AG20443 (cell line): ENCODE results near the gene XRCC1.
"Not testable (repeated sequence)": the region's sequence is repeated elsewhere in the genome, so short reads cannot be mapped to it uniquely, and the experiment has no call there.

ENCODE experiments used
- DNase-seq: peaks from one replicate; pipeline ENCODE4 v3.0.0; 2012; ENCODE audit warnings: low spot score, mixed read lengths

Gene XRCC1

DNA sequence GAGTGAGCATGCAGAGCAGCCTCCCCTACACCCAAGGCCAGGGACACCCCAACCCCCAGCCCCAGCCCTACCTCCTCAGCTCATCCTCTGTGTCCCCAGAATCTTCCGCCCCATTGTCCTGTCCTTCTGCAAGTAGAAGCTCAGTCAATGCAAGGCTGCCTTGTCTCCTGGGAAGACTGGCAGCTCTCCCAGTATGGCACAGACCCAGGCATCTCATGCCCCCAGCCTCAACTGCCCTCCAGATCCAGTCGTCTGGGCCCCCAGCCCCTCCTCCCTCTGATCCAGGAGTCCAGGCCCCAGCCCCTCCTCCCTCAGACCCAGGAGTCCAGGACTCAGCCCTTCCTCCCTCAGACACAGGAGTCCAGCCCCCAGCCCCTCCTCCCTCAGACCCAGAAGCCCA is 29.3 kb downstream of the XRCC1 start:
- DNase-seq = no peak

DNA sequence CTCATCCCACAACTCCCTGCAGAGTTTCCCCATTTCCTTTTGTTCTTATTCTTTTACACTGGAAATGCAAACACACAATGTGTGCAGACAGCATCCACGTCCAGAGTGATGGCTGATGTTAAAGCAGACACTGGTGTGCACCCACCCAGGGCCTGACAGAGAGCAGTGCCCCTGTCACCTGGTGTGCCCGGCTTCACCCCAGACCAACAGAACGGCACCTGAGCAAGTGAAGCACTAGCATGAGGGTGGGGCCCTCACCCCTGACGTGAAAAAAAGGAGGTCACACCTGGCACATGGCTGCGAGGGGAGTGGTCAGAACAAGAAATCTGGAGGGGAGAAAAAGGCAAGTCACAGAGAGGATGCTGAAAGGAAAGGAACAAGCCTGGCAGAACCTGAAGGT is 30.1 kb downstream of the XRCC1 start:
- no peak for DNase-seq

DNA sequence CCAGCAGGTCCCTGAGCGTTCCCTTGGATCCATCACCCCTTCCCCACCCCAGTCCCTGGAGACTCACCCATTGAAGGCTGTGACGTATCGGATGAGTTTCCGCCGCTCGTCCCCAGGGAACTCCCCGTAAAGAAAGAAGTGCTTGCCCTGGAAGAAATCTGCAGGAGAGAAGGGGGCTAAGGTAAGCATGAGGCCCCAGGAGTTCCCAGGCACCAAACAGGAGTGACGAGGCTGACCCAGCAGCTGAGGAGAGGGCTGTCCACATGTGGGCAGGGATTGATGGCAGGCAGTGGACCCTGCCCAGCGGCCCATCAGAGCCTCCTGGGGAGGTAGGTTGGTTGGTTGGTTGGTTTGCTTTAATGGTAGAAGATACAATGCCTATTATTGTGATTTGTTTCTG is 31.2 kb downstream of the XRCC1 start:
- DNase-seq = no peak

DNA sequence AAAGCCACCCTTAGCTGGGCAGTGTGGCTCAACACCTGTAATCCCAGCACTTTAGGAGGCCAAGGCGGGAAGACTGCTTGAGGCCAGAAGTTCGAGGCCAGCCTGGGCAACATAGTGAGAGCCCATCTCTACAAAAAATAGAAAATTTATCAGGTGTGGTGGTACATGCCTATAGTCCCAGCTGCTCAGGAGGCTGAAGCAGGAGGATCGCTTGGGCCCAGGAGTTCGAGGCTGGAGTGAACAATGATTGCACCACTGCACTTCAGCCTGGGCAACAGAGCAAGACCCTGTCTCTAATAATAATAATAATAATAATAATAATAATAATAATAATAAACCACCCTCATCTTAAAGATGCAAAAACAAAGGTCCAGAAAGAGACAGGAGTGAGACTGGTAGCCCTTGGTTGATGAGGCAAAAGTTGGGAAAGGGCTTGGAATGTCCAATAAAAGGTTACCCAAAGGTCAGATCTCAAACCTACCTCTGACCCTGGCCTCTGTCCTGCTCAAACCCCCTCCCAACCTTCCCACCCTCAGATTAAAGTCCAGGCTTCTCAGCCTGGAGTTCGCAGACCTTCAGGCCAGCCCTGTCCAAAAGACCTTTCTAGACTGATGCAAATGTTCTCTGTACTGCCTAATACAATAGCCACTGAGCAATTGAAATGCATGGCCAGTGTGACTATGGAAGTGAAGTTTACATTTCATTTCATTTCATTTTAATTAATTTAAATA is 33.2 kb downstream of the XRCC1 start:
- no peak for DNase-seq

DNA sequence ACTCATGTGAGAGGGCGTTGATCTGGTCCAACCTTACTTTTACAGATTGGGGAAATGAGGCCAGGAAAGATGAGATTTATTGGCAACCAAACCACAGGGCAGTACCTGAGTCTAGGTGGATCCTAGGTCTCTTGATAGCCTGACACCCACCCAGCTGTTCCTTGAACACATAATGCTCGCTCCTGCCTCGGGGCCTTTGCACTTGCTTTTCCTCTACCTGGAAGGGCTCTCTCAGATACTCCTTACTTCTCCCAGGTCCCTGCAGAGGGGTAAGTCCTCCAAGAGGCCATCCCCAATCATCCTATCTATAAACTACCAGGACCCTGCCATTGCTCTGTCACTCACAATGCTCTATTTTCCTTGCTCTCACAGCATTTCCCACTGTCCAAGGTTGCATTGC is 34.9 kb downstream of the XRCC1 start:
- DNase-seq = no peak

DNA sequence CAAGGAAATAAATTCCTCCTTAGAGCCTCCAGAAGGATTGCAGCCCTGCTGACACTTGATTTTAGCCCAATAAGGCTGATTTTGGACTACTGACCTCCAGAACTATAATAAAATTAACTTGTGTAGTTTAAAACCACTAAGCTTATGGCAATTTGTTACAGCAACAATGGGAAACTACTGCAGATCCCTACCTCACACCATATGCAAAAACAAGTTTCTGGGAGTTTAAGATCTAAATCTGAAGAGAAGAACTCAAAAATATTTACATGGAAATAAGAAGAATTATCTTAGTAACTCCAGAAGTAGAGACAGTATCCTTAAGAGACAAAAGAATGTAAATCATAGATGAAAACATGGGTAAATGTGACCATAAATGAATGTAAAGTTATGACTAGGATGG is 36.4 kb downstream of the XRCC1 start:
- no peak for DNase-seq

DNA sequence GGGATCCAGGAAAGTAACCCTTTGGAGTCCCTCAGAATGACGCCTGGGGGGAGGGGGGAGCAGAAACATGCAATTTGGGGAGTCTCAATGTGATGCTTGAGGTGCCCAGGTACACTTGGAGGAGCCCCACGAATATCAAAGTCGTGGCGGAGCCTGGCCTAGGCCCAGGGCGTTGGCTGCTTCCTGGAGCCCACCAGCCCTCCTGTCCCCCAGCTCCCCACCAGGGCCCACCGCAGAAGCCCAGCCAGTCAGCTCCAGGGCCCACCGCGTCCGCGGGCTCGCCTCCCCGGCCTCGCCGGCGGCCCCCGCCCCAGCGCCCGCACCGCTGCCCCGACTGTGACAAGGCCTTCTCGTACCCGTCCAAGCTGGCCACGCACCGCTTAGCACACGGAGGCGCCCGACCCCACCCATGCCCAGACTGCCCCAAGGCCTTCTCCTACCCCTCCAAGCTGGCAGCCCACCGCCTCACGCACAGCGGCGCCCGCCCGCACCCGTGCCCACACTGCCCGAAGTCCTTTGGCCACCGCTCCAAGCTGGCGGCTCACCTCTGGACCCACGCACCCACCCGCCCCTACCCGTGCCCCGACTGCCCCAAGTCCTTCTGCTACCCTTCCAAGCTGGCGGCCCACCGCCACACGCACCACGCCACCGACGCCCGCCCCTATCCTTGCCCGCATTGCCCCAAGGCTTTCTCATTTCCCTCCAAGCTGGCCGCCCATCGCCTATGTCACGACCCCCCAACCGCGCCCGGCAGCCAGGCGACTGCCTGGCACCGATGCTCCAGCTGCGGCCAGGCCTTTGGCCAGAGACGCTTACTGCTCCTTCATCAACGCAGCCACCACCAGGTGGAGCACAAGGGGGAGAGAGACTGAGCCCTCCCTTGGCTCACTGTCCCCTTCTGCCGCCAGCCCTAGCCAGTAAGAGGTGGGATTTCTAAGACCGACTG is 40.2 kb downstream of the XRCC1 start:
- peak; percentile 71 for DNase-seq

DNA sequence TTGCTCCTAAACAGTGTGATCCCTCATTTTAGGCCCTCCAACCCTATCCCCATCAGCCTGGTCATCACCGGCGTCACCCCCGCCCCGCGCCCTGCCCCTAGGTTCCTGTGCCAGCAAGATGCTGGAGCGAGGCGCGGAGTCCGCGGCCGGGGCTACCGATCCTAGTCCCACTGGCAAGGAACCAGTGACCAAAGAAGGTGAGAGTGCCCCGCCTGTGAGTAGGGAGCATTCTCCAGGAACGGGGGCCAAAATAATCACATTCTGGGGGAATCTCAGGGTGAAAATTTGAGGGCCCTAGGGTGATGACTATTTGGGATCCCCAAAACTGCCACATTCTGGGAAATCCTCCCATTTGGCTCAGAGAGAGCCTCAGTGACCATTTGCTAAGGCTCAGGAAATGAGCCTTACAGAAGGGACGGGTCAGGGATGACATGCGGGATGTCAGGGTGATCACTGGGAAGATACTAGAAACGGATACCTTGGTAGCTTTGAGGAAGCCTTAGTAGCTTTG is 41.0 kb downstream of the XRCC1 start:
- DNase-seq = no peak

DNA sequence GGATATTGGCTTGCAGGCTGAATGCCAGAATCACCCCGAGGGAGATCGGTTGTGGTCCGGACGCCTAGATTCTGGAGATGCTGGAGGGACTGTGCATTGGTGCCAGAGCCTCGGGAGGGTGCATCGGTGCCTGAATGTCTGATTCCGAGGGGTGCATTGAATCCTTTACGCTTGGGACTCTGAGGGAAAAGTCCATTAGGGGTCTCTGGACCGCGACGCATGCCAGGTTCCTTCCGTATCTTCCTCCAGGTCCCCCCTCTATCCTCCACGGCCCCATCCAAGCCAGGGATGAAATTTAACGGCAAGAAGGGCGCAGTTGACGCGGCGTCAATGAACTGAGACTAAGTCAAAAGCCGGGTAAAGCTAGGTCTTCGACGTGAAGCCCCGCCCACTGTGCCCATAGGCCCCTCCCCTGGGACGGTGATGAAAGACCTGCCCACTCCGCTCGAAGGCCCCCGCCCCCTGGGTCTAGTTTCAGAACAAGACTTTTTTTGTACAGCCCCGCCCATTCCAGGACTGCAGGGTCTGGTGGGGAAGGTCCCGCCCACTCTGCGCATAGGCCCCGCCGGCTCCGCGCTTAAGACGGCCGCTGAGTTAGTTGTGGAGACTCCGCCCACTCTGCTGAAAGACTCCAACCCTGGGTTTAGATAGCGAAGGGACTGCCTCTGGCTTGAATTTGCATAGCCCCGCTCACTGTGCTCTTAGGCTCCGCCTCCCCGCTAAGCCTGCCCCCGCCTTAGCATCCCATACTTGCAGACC is 41.6 kb downstream of the XRCC1 start:
- DNase-seq = peak; percentile 97

DNA sequence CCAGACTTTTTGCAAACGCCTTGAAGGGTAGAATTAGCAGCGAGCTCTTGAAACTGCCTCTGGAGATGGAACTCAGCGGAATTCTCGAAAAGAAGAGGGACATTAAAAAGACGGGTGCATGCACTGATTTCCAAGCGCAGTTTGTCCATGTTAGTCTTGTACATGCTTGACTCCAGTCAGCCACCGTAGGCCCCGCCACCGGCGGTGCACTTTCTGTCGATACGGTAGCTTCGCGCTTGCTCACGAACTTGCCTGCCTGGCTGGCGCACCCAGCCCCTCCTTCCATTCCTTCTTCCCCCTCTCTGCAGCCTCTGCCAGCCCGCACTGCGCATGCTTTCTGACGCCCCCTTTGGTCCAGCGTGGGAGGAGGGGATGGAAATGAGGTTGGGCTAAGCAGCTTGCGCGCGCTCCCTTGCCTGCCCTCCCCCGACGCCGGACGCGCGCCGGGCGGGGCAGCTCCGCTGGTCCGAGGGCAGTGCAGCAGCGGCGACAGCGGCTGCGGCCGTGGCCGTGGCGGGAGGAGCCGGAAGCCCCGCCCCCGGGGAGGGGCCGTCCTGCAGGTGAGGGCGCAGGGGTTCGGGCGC is 42.3 kb downstream of the XRCC1 start, which contains the start of gene ZNF575:
ZNF575 (plus strand) TSS at position 227 of the 584 bp plus-strand sequence. CDS start 1,235 bp downstream, outside the sequence.
- peak; percentile 89 for DNase-seq

DNA sequence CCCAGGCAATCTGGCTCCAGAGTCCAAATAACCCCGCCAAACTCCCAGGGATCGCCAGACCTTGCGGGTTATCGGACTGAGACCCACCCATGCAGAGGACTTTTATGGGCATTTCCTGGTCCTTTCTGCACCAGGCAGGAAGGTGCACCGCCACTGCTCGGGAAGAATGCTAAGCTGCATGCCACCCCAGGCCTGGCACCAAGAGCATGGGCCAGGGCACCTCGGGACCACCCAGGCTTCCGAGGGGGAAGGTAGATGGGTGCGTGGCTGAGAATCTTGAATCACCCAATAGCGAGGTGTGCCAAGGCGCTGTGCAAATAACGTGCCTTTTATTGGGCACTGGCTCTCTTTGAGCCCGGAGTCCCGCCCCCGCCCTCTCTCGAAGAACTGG is 42.8 kb downstream of the XRCC1 start:
- DNase-seq = no peak

DNA sequence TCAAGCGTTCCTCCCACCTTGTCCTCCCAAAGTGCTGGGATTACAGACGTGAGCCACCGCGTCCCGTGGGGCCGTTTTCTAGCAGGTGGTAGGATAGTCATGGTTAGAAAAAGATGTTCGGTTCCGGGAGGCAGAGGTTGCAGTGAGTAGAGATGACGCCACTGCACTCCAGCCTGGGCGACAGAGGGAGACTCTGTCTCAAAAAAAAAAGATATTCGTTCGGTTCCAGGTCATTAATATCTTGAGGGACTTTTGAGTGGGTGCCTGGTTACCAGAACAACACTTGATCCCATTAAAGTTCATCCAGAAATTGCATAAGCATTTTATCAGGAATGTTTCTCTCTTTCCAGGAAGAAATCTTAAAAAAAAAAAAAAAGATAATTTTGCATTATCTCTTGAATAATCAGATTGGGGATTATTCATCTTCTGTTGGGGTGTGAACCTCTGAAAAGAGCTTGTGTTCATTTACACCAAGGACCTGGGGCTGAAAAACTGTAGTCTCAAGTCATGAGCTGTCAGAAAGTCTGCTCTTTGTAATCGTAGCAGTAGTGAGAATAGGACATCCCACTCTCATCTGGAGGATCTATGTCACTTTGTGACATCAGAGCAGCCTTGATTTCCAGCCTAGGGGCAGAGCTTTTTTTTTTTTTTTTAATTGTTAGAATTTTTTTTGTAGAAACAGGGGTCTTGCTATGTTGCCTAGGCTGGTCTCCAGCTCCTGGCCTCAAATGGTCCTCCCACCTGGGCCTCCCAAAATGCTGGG is 47.3 kb downstream of the XRCC1 start:
- no peak for DNase-seq

DNA sequence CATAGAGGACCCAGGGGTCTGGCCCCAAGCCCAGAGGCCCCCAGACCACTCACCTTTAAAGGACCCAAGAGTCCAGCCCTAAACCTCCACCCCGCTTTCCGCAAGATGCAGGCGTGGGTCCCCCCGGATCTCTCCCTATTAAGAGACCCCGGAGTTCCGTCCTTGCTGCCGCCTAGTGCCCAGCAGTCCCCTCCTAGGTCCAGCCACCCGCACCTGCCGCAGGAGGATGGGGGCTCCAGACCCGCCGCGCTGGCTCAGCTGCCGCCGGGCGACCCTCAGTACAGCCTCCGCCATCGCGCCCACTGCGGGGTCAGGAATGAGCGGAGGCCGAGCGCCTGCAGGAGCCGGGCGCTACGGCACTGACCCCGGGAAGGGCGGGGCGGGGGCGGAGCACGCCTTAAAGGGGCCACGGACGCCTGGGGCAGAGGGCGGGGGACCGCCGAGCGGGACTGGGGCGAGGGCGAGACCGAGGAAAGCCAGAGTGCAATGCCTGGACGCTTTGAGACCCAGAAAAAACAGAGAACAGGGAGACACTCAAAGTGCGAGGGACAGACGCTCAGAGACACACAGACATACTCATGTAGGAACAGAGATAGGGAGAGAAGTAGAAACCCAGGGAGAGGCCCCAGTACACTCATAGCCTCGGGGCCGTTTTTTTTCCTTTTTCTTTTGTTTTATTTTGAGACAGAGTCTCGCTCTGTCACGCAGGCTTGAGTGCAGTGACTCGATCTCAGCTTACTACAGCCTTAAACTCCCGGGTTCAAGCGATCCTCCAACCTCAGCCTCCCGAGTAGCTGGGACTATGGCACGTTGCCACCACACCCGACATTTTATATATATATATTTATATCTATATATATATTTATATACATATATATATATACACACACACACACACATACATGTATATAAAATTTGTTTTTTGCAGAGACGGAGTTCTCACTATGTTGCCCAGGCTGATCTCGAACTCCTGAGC is 48.2 kb downstream of the XRCC1 start, which contains the start of gene ETHE1:
ETHE1 (minus strand) TSS at position 318 of the 976 bp plus-strand sequence; CDS start at position 294, 24 bp downstream.
- DNase-seq = peak; percentile 90

DNA sequence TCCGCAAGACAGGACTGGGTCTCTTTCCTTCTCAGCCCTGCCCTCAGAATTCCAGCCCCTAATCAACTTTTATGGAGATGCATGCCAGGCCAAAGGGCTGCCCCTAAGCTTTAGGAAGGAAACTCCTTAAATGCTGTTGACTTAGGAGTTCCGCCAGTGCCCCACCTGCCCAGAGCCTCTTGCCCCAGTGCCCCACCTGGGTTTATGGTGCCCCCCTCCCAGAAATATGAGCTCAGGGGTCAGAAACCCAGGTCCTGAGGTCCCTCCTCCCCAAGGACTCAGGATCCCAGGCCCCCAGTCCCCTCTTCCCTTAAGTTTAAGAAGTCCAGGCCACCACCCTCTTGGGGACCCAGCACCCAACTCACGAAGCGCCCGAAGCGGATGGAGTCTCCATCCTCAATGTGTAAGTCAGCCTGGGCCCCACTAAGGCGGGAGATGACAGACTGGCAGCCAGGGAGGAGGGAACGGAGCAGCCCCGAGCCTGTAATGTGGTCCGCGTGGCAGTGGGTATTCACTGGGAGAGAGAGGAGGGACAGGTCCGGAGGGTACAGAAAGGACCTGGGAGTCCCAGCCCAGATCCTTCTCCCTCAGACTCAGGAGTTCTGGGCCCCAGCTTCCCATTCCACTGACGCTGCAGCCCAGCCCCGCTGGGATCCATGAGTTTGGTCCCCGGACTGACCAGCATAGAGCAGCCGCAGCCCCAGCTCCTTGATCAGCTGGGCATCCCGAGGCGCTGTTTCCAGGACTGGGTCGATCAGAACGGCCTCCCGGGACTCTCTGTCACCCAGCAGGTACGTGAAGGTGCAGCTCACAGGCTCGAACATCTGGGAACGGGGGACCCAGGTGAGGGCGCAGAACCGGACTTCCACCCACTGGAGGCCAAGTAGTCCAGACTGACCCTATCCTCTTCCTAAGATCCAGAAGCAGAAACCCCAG is 49.2 kb downstream of the XRCC1 start:
- peak; percentile 34 for DNase-seq

DNA sequence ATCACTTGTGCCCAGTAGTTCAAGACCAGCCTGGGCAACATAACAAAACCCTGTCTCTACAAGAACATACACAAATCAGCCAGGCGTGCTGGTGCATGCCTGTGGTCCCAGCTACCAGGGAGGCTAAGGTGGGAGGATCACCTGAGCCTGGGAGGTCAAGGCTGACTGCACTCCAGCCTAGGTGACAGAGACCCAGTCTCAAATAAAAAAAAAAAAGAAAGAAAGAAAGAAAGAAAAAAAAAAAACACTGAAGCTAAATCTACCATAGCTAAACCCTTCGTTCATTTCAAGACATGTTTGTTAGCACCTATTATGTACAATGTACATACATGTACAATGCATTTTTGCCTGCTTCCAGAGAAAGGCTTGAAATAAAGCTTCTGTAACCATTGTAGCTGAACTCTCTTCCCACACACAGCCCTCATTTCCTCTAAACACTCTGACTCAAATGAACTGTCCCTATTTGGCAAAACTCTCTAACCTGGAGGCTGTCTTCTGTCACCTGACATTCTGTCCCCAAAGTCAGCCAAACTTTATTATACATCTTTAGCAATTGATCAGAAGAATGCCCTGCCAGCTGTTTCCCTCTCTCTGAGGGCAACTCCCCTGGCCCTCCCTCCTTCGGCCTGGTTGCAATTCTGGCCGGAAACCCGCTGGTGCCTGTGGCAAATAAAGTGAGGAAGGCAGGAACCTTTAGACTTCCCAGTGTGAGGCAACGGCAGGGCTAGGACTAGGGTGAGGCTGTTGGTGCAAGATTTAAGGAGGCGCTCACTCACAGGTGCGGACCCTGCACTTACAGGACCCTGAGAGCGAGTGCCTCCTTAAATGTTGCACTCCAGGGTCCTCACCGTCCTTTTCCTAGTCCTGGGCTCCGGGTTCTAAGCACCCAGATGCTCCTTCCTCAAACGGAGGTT is 50.1 kb downstream of the XRCC1 start:
- peak; percentile 63 for DNase-seq

DNA sequence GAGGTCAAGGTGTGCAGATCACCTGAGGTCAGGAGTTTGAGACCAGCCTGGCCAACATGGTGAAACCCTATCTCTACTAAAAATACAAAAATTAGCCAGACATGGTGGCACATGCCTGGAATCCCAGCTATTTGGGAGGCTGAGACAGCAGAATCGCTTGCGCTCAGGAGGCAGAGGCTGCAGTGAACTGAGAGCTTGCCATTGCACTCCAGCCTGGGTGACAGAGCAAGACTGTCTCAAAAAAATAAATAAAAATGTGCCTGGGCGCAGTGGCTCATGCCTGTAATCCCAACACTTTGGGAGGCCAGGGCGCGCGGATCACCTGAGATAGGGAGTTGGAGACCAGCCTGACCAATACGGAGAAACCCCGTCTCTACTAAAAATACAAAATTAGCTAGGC is 51.6 kb downstream of the XRCC1 start:
- not testable (repeated sequence) for DNase-seq

DNA sequence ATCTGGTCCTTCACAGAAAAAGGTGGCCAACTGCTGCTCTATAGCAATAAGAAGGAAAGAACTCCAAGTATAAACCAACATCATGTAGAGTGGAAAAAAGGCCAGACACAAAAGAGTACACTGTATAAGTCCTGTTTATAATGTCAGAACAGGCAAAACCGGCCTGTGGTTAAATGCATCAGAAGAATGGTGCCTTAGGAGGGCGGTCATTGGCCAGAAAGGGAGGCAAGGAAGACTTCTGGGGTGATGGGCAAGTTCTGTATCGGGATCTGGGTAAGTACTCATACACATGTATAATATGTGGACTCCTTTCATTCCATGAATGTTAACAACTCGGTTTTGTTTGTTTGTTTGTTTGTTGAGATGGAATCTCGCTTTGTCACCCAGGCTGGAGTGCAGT is 52.4 kb downstream of the XRCC1 start:
- no peak for DNase-seq
